NOMO-1 treated with DMSO at 0.1 percent for 48 hours (cell line): ENCODE measurements around the gene CDPF1.

Experiments
- DNase-seq: peaks from one replicate; lab custom pipeline; 2025; ENCODE audit not compliant: unreplicated experiment; lab: John Stamatoyannopoulos, UW

Gene CDPF1

DNA sequence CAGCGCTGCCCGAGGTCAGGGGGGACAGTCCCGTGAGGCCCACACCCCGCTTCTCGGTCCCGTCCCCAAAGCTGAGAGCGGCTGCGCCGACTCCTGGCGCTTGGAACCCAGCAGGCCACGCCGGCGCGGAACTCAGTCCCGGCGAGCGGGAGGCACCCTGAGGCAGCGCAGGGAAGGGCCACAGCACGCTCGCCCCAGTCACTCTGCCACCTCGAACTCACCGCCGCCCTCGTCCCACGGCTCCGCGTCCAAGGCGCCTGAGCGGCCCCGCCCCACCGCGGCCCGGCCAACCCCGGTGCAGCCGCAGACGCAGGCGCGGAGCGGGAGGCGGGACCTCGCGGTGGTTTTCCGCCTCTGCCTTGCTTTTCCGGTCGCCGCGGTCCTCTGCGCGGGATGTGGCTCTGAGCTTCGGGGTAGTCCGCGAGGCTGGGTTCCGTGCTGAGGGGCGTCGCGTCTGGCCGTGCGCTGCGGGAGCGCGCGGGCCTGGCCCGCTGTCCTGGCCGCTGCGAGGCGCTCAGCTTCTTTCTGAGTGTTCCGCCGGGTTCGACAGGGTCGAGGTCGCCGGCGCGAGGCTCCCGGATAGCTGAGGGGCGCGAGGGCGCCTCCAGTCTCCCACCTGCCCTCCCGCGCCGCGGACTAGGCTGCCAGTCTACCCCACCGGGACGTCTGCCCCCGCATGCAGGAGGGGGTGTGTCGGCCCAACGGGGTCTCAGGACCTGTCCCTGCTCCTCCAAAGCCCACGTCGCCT, at the start of gene CDPF1:
TSS of gene CDPF1 (minus strand) at position 259 of the 748 bp plus-strand sequence. CDS start 2,009 bp downstream, outside the sequence.
- DNase-seq, result peak; percentile 89

- DNase-seq, result no peak
These were observed 49.0 kb upstream of the CDPF1 start for GRCh38 chr22:46299101-46299500.

DNA sequence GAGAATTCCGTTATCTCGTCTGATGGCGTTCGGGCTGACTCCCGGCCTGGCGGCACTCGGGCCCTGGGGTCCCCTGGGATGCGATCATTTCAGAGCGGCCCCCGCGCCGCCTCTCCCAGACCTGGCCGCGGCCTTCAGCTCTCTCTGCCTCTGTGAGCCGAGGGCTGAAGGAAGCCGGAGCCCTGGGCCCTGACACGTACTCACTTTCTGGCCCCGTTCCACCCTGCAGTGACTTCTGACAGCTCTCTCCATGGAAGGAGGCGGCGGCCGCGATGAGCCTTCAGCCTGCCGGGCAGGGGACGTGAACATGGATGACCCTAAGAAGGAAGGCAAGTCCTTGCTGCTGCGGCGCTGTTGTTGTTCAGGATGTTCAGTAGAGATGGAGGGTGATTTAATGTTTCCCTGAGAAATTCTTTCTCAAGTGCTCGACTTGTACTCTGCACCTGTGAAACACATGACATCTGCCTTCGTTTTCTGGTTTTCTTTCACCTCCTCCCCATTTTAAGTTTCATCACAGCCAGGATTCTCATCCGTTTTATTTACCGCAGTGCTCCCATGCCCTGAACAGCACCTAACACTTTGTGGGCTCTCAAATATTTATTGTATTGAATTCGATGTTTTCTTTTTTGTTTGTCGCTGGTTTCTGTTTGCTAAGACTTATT, 47.2 kb upstream of the CDPF1 start:
- DNase-seq, result peak; percentile 3

GRCh38 chr22:46296257-46297150, 46.4 kb upstream of the CDPF1 start, which contains the start of gene GTSE1:
GTSE1 (plus strand) TSS chr22:46296870; CDS start chr22:46297401, 531 bp downstream.
- peak; percentile 97 for DNase-seq

GRCh38 chr22:46295277-46295971, 45.3 kb upstream of the CDPF1 start:
- no peak for DNase-seq

GRCh38 chr22:46294784-46295183, 44.7 kb upstream of the CDPF1 start:
- no peak for DNase-seq

- DNase-seq, result no peak
These were observed 43.6 kb upstream of the CDPF1 start for GRCh38 chr22:46293577-46294260.

DNA sequence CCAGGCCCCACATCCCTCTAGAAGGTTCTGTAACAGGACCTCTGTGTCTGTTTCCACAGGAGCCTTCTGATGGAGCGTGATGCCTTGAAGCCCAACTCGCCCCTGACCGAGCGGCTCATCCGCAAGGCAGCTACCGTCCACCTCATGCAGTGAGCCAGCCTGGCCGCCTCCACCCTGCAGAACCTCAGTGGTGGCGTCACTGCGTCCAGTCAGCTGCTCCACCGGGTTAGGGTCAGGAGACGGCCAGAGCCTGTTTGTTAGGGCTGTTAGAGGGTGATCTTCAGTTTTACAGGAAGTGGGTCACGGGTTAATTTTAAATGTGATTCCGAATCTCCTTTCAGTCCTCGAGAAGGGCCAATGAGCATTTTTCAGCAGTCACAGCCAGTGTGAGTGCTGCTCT, 42.6 kb upstream of the CDPF1 start:
- DNase-seq, result no peak

DNA sequence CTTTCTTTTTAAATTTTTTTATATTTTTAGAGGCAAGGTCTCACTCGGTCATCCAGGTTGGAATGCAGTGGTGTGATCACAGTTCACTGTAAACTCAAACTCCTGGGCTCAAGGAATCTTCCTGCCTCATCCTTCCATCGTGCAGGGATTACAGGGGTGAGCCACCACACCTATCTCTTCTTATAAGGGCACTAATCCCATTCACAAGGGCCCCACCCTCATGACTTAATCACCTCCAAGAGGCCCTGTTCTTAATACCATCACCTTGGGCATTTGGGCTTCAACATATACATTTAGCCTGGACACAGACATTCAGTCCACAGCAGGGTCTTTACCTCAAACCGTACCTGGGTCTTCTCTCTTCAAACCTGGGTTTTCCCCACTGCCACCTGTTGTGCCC, 42.1 kb upstream of the CDPF1 start:
- DNase-seq, result no peak

- no peak for DNase-seq
These were observed 41.0 kb upstream of the CDPF1 start for GRCh38 chr22:46290843-46291785.

- no peak for DNase-seq
These were observed 40.2 kb upstream of the CDPF1 start for GRCh38 chr22:46290121-46290842.

DNA sequence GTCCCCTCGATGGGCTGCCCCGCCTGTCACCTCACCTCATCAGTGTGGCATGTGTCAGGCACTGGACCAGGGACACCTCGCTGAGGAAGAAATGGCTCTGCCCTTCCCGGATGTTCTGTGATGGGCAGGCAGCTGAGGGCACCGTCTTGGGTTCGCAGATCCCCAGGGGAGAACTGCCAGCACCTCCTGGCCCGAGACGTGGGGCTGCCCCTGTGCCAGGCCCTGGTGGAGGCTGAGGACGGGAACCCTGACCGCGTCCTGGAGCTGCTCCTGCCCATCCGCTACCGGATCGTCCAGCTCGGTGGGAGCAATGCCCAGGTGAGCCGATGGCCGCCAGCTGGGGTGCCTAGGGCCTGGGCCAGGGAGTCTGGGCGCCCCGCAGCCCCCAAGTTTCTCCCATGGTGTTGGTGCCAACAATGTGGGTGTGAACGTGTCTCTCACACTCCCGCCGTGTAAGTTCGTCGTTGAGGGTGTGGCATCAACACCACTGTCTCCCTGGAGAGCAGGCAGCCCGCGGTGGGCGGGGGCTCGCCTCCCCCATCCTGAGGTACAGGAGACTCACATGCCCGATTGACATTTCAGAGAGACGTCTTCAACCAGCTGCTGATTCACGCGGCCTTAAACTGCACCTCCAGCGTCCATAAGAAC, 39.3 kb upstream of the CDPF1 start:
- DNase-seq, result no peak

DNA sequence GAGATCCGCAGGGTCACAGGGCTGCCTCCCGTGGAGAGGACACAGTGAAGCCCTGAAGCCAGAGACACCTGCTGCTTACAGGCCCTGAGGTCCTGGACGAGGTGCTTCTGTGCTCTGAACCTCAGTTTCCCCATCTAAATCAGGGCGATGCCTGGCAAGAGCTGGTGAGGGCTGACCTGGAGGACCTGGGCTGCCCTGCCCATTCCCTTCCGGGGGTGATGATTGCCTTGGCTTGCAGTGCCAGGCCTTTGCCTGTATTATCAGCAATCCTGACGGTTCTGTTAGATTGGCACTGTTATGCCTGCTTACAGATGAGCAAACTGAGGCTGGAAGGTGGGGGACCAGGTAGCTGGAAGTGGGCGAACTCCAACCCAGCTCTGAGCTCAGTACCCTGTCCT, 38.8 kb upstream of the CDPF1 start:
- no peak for DNase-seq

- peak; percentile 54 for DNase-seq
These were observed 38.0 kb upstream of the CDPF1 start for GRCh38 chr22:46287873-46288751.

- DNase-seq, result no peak
These were observed 37.1 kb upstream of the CDPF1 start for GRCh38 chr22:46286941-46287872.

DNA sequence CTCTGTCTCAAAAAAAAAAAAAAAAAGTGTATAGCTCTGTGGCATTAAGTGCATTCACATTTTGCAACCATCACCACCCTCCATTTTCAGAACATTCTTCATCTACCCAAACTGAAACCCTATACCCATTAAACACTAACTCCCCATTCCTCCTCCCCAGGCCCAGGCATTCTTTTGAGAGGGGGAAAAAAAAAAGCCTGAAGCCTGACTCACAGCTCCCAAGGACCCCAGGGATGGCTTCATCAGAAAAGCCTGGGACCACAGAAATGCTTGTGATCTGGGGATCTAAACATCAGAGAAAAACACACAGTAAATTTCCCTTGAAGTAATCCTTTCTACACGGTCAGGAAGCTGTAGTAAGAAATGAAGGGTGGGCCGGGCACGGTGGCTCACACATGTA, 35.9 kb upstream of the CDPF1 start:
- DNase-seq, result no peak
